WTC11 (cell line): ENCODE data around the gene ROBO2.

Experiments
- AFF4 ChIP-seq: sonication (generic); formaldehyde crosslinking; IDR thresholded peaks from 2 replicates; pipeline ENCODE4 v1.8.1; 2023; ENCODE audit warnings: mild to moderate bottlenecking, missing genetic modification reagents, borderline replicate concordance
- ATF2 ChIP-seq: sonication (generic); formaldehyde crosslinking; IDR thresholded peaks from 2 replicates; pipeline ENCODE4 v1.8.1; 2022; ENCODE audit warnings: low read depth, missing genetic modification reagents, borderline replicate concordance
- CTCF ChIP-seq: fragments of 200-600 bp; IDR thresholded peaks from 2 replicates; pipeline ENCODE4 v1.8.0; 2022; ENCODE audit warnings: antibody characterized with exemption
- NFE2L1 ChIP-seq: sonication (generic); formaldehyde crosslinking; IDR thresholded peaks from 2 replicates; pipeline ENCODE4 v1.8.1; 2023; ENCODE audit warnings: missing genetic modification reagents
- PREB ChIP-seq: sonication (generic); formaldehyde crosslinking; IDR thresholded peaks from 2 replicates; pipeline ENCODE4 v1.8.1; 2022; ENCODE audit warnings: mild to moderate bottlenecking, missing genetic modification reagents, moderate library complexity, borderline replicate concordance
- TCF7 ChIP-seq: sonication (generic); formaldehyde crosslinking; IDR thresholded peaks from 2 replicates; pipeline ENCODE4 v1.8.0; 2022; ENCODE audit warnings: mild to moderate bottlenecking, low read depth, missing genetic modification reagents, moderate library complexity
- TEAD1 ChIP-seq: sonication (generic); formaldehyde crosslinking; IDR thresholded peaks from 2 replicates; pipeline ENCODE4 v1.8.0; 2022; ENCODE audit warnings: mild to moderate bottlenecking, missing genetic modification reagents
- ZNF121 ChIP-seq: sonication (generic); formaldehyde crosslinking; IDR thresholded peaks from 2 replicates; pipeline ENCODE4 v1.8.0; 2023; ENCODE audit warnings: missing genetic modification reagents
- ZNF232 ChIP-seq: sonication (generic); formaldehyde crosslinking; IDR thresholded peaks from 2 replicates; pipeline ENCODE4 v1.8.0; 2022; ENCODE audit warnings: mild to moderate bottlenecking, missing genetic modification reagents
- ZNF423 ChIP-seq: fragments of 250-450 bp; sonication (Bioruptor Pico); IDR thresholded peaks from 2 replicates; pipeline ENCODE4 v2.1.2; 2022; ENCODE audit warnings: mild to moderate bottlenecking, moderate library complexity
- TF ChIP-seq, protein P1 (sequence below): sonication (generic); formaldehyde crosslinking; IDR thresholded peaks from 2 replicates; pipeline ENCODE4 v1.8.1; 2022; ENCODE audit warnings: low read depth, mild to moderate bottlenecking, moderate library complexity, missing genetic modification reagents, borderline replicate concordance

- no peak for TF ChIP-seq TCF7 (CRISPR knock-in tag)
- TF ChIP-seq CTCF = no peak
- TF ChIP-seq PREB = no peak
- TF ChIP-seq AFF4 (CRISPR knock-in tag) = no peak
- TF ChIP-seq, protein P1, sequence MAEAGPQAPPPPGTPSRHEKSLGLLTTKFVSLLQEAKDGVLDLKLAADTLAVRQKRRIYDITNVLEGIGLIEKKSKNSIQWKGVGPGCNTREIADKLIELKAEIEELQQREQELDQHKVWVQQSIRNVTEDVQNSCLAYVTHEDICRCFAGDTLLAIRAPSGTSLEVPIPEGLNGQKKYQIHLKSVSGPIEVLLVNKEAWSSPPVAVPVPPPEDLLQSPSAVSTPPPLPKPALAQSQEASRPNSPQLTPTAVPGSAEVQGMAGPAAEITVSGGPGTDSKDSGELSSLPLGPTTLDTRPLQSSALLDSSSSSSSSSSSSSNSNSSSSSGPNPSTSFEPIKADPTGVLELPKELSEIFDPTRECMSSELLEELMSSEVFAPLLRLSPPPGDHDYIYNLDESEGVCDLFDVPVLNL (CRISPR knock-in tag) = no peak
- no peak for TF ChIP-seq TEAD1
- TF ChIP-seq ATF2 (CRISPR knock-in tag) = no peak
- TF ChIP-seq NFE2L1 (CRISPR knock-in tag) = no peak
- TF ChIP-seq ZNF232 (CRISPR knock-in tag) = no peak
- no peak for TF ChIP-seq ZNF121 (CRISPR knock-in tag)
- TF ChIP-seq ZNF423 = no peak
Observed at GRCh38 chr3:77459926-77460325, 420.0 kb downstream of the ROBO2 start.
